Cardiac muscle cell (in vitro differentiated cells and primary cell): Measurements from ENCODE around the gene ELL. TPM values are rescaled to one million over a fixed set of nuclear protein-coding genes. Genes with fewer than 3 reads are reported as not detected.

Source experiments
- DNase-seq, 2 donors: peaks; one replicate each; pipeline versions ENCODE4 v3.0.0 to v3.0.0-alpha.2; 2010 to 2017; ENCODE audit warnings: low read depth in 1 of 2, low spot score in 1 of 2
- H3K27ac ChIP-seq: fragments of 200-600 bp; sonication (generic); 2 replicates; pipeline ENCODE4 v1.5.1; 2016
- H3K27me3 ChIP-seq: fragments of 200-600 bp; sonication (generic); 2 replicates; pipeline ENCODE4 v1.6.0; 2016; ENCODE audit warnings: control low read depth
- H3K36me3 ChIP-seq: fragments of 200-600 bp; sonication (generic); 2 replicates; pipeline ENCODE4 v1.5.1; 2016; ENCODE audit warnings: control low read depth
- H3K4me1 ChIP-seq: fragments of 200-600 bp; sonication (generic); 2 replicates; pipeline ENCODE4 v1.8.1; 2017; ENCODE audit warnings: low read depth, mild to moderate bottlenecking, mixed run types
- H3K4me3 ChIP-seq: fragments of 200-600 bp; sonication (generic); 2 replicates; pipeline ENCODE4 v1.5.1; 2016; ENCODE audit warnings: mild to moderate bottlenecking
- H3K9me3 ChIP-seq: fragments of 200-600 bp; sonication (generic); 2 replicates; pipeline ENCODE4 v1.5.1; 2017; ENCODE audit warnings: low read depth, mild to moderate bottlenecking, control low read depth
- polyA plus RNA-seq: library from polyadenylated mRNA; unstranded; fragments of >200 nt; fragmentation: Nextera tagmentation; extraction: Ambion mirVana; gene quantifications from 2 replicates; pipeline ENCODE4 v1.2.1, GENCODE V29; 2016
- total RNA-seq: library from RNA; depleted of rRNA; stranded (reverse); fragments of >200 nt; gene quantifications from 2 replicates; pipeline ENCODE4 v1.2.3, GENCODE V29; 2016
- TF ChIP-seq, protein P1 (sequence below): IDR thresholded peaks from 2 replicates; pipeline ENCODE4 v1.5.1; 2012; ENCODE audit warnings: low read depth, mild to moderate bottlenecking, low read length

Gene ELL
- total and polyA plus RNA-seq, 2 experiments from 2014 or later: 14.8 to 20.7 TPM

DNA sequence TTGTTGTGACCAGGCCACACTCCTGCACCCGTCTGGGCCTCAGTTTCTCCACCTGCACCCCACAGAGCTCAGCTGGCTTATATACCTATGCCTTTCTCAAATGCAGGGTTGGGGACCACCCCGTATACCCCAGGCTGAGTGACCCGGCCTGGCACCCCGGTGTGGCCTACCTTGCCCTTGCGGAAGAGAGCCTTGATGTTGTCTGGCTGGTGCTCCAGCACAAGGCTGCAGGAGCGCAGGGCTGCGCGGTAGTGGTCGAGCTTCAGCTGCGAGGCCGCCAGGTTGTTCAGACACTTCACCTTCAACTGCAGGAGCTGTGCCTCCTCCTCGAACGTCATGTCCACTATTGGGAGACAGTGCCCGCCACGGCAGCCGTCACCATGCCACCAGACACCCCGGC lies 15.6 kb upstream of the ELL start:
- Histone ChIP-seq H3K27me3 (no peaks in the 10 kb centered on the region), H3K4me1 (no peaks in the 10 kb centered on the region), H3K36me3 (peaks cover 50% of the 10 kb centered on the region), H3K9me3 (no peaks in the 10 kb centered on the region), H3K27ac (no peak overlapping the region), H3K4me3 (no peak overlapping the region)
- DNase-seq: no peak
- TF ChIP-seq, protein P1, sequence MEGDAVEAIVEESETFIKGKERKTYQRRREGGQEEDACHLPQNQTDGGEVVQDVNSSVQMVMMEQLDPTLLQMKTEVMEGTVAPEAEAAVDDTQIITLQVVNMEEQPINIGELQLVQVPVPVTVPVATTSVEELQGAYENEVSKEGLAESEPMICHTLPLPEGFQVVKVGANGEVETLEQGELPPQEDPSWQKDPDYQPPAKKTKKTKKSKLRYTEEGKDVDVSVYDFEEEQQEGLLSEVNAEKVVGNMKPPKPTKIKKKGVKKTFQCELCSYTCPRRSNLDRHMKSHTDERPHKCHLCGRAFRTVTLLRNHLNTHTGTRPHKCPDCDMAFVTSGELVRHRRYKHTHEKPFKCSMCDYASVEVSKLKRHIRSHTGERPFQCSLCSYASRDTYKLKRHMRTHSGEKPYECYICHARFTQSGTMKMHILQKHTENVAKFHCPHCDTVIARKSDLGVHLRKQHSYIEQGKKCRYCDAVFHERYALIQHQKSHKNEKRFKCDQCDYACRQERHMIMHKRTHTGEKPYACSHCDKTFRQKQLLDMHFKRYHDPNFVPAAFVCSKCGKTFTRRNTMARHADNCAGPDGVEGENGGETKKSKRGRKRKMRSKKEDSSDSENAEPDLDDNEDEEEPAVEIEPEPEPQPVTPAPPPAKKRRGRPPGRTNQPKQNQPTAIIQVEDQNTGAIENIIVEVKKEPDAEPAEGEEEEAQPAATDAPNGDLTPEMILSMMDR: no peak

DNA sequence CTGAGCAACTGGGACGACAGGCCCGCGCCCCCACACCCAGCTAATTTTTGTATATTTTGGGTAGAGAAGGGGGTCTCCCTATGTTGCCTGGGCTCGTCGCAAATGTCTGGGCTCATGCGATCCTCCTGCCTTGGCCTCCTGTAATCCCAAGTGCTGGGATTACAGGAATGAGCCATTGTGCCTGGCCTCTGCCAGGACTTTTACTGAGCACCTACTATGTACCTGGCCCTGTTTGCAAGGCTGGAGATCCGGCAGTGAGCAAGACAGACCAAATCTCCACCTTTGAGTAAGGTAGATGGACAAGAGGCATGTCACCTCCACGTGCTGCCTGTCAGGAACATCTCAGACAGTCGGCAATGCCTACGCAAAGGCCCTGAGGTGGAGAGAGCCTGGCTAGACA lies 14.6 kb upstream of the ELL start:
- Histone ChIP-seq H3K36me3 (peaks cover 53% of the 10 kb centered on the region), H3K9me3 (no peaks in the 10 kb centered on the region), H3K4me3 (no peak overlapping the region), H3K27me3 (no peaks in the 10 kb centered on the region), H3K4me1 (no peaks in the 10 kb centered on the region), H3K27ac (no peak overlapping the region)
- TF ChIP-seq, protein P1: no peak
- DNase-seq: no peak

DNA sequence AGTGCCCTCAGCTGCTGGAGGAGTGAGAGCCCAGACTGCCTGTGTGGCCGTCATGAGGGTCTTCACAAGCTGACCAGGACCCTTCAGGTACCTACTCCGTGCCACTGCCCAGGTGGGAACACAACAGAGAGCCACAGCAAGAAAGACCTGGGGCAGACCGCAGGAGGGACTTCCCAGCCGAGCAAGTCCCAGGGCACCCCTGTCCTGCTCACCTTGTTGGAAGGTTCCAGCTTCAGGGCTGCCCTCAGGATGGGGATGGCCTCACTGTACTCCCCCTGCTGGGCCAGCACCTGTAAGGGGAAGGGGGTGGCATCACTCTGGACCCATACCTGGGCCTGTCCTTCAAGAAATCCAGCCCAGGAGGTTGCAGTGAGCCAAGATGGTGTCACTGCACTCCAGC lies 11.2 kb upstream of the ELL start:
- Histone ChIP-seq H3K27me3 (no peaks in the 10 kb centered on the region), H3K4me3 (no peak overlapping the region), H3K4me1 (no peaks in the 10 kb centered on the region), H3K36me3 (peaks cover 36% of the 10 kb centered on the region), H3K9me3 (no peaks in the 10 kb centered on the region), H3K27ac (no peak overlapping the region)
- no peak for DNase-seq
- TF ChIP-seq, protein P1: no peak

DNA sequence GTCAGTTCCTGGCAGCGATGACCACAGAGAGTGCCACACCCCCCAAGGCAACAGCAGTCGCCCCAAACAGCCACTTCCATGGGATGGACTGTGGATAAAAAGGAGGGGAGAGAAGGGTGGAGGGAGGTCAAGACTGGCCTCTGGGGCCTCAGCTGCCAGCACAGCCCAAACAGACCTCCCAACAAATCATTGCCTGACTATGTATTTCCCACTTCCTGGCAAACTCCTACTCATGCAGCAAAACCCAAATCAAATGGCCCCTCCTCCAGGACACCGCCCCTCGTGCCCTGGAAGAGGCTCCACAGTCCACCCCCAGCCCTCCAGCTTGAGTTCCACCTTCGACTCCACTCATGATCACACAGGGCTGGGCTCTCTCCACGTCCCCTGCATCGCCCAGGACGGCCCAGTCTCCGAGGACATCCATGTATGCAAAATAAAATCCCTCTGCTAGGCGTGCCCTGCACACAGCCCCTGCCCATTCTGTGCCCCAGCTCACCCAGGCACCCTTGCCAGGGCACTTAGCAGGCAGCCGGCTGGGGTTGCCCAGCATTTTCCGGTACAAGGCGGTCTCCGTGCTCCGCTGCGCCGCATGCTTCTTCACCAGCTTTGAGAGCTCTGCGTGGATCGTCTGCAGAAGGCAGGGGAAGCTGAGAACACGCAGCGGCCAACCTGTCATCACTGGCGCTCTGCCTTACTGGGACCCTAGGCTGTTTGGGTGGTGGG lies 10.5 kb upstream of the ELL start:
- no peaks in the 10 kb centered on the region for H3K4me1 ChIP-seq
- no peaks in the 10 kb centered on the region for H3K27me3 ChIP-seq
- TF ChIP-seq, protein P1: no peak
- no peaks in the 10 kb centered on the region for H3K9me3 ChIP-seq
- no peak overlapping the region for H3K4me3 ChIP-seq
- H3K27ac ChIP-seq: no peak overlapping the region
- no peak for DNase-seq
- peaks cover 32% of the 10 kb centered on the region for H3K36me3 ChIP-seq

DNA sequence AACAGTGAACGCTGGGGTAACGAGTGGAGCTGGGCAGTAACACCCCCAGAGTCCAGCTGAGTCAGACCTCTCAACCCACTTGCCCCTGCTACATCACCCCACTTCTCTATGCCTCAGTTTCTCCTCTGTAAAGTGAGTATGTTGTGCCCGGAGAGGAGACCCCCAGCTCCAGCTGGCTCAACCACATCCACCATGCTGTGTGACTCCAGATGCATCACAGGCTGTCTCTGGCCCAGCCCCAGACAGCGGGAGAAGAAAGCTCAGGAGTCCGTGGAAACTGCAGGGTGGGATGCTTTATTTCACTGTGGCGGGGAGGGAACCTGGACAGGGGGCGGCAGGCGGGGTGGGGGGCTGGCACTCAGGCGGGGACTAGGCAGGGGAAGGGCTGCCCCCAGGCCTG lies 9.6 kb upstream of the ELL start:
- Histone ChIP-seq H3K36me3 (peaks cover 23% of the 10 kb centered on the region), H3K4me3 (no peak overlapping the region), H3K27ac (no peak overlapping the region), H3K9me3 (no peaks in the 10 kb centered on the region), H3K4me1 (no peaks in the 10 kb centered on the region), H3K27me3 (no peaks in the 10 kb centered on the region)
- TF ChIP-seq, protein P1: no peak
- no peak for DNase-seq

DNA sequence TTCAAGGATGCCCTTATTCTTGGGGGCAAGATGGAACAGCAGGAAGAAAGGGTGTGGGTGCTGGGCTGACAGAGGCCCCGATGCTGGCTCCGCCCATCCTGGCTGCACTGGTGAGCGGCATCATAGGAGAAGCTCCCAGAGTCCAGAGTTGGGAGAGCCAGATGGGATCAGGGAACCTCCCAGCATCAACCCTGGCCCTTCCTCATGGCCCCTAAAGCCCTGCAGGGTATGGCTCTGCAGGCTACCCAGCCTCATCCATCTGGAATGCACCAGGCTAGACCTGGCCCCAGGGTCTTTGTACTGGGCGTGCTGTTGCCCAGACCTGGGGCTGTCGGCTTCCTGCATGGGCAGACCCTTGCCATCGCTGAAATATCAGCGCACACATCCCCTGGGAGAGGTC lies 7.9 kb upstream of the ELL start:
- no peak for DNase-seq
- no peak overlapping the region for H3K27ac ChIP-seq

More for the DNA sequence above, 7.9 kb upstream of the ELL start:
- Histone ChIP-seq H3K9me3 (no peaks in the 10 kb centered on the region), H3K36me3 (peaks cover 15% of the 10 kb centered on the region), H3K27me3 (no peaks in the 10 kb centered on the region), H3K4me1 (no peaks in the 10 kb centered on the region), H3K4me3 (no peak overlapping the region)
- TF ChIP-seq, protein P1: no peak
